A673 (cell line): ENCODE measurements around the gene CACNG5. TPM values are rescaled to one million over a fixed set of nuclear protein-coding genes. Genes with fewer than 3 reads are reported as not detected.
A peak's percentile ranks its signal among the peaks of the same experiment; 100 is the strongest.

Experiments used
- BruUV-seq: library from RNA; stranded (reverse); fragments of 400-500 nt; replicated peaks from 2 replicates; lab custom pipeline; 2021; lab: Mats Ljungman, UMichigan
- CTCF ChIA-PET: fragments of 300-600 bp; sonication (Branson Sonifier 250); formaldehyde crosslinking; loops from one replicate; lab custom pipeline; 2022; ENCODE audit warnings: antibody characterized with exemption; lab: Charles Lee
- POLR2A ChIA-PET: fragments of 300-600 bp; sonication (Branson Sonifier 250); formaldehyde crosslinking; loops from one replicate; lab custom pipeline; 2022; ENCODE audit warnings: antibody characterized with exemption; ENCODE audit not compliant: low non-redundant PET; lab: Charles Lee
- DNase-seq: peaks from one replicate; pipeline ENCODE4 v3.0.0-alpha.2; 2015; ENCODE audit warnings: low spot score
- H3K27ac ChIP-seq: fragments of 200-600 bp; sonication (generic); 2 replicates; pipeline ENCODE4 v1.5.1; 2016; ENCODE audit warnings: mixed run types, low read depth, mild to moderate bottlenecking, mixed read lengths, antibody characterized with exemption, low read length; ENCODE audit not compliant: poor library complexity, severe bottlenecking
- H3K27me3 ChIP-seq: fragments of 200-600 bp; sonication (generic); replicated peaks from 2 replicates; pipeline ENCODE4 v1.6.1; 2017; ENCODE audit warnings: mixed run types, low read depth, mild to moderate bottlenecking, mixed read lengths, antibody characterized with exemption, low read length; ENCODE audit not compliant: insufficient read depth, poor library complexity
- H3K36me3 ChIP-seq: fragments of 200-600 bp; sonication (generic); 2 replicates; pipeline ENCODE4 v1.6.1; 2016; ENCODE audit warnings: mixed run types, mild to moderate bottlenecking, mixed read lengths, antibody characterized with exemption, low read length; ENCODE audit not compliant: insufficient read depth, poor library complexity, severe bottlenecking
- H3K4me1 ChIP-seq: fragments of 200-600 bp; sonication (generic); 2 replicates; pipeline ENCODE4 v1.6.1; 2017; ENCODE audit warnings: mixed run types, mild to moderate bottlenecking, mixed read lengths, antibody characterized with exemption, low read length; ENCODE audit not compliant: insufficient read depth, poor library complexity, severe bottlenecking
- H3K4me3 ChIP-seq: fragments of 200-600 bp; sonication (generic); 2 replicates; pipeline ENCODE4 v1.5.1; 2016; ENCODE audit warnings: low read depth, mixed run types, mild to moderate bottlenecking, mixed read lengths, low read length; ENCODE audit not compliant: poor library complexity, severe bottlenecking
- H3K9me3 ChIP-seq: fragments of 200-600 bp; sonication (generic); 2 replicates; pipeline ENCODE4 v1.6.1; 2016; ENCODE audit warnings: mixed run types, low read depth, mild to moderate bottlenecking, mixed read lengths, antibody characterized with exemption, low read length; ENCODE audit not compliant: poor library complexity, severe bottlenecking
- EZH2 ChIP-seq: fragments of 200-600 bp; sonication (generic); IDR thresholded peaks from 2 replicates; pipeline ENCODE4 v1.6.1; 2017; ENCODE audit warnings: borderline replicate concordance, low read depth, mild to moderate bottlenecking, mixed read lengths, antibody characterized with exemption, low read length; ENCODE audit not compliant: poor library complexity, severe bottlenecking
- intact Hi-C: fragments of 100-400 bp; cut with micrococcal nuclease; formaldehyde crosslinking; loops from one replicate; pipeline ENCODE4 v1.10.0; 2022; ENCODE audit not compliant: unreplicated experiment
- total RNA-seq: library from RNA; stranded (reverse); gene quantifications from 2 replicates; pipeline ENCODE4 v1.2.3, GENCODE V29; 2021
- TF ChIP-seq, protein P1 (sequence below): fragments of 300-800, 200-600 bp; sonication (generic); conservative IDR thresholded peaks from 2 replicates; pipeline ENCODE4 v1.5.1; 2017; ENCODE audit warnings: low read depth, mild to moderate bottlenecking, antibody characterized with exemption, low read length, moderate library complexity, mixed read lengths

Gene CACNG5
- total RNA-seq, 1 experiment from 2014 or later = 0.88 TPM

DNA sequence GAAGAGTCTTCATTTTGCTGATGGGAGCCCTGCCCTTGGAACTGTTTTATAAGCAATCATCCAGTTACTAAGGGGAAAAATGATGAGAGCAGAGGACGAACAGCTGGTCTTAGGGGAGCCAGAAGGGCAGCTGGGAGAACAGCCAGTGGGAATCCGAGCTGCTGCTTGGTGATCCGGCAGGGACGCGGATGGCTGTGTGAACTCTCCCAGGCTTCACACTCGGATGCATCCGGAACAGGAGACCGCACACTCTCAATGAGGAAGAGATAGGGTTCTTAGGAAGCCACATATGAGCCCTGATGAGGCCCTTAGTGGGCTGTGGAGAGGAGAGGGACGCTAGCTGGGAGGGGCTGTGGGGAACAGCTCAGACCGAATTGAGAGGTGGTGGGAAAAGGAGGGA lies 5.0 kb upstream of the CACNG5 start:
- no peaks in the 10 kb centered on the region for H3K27me3 ChIP-seq
- DNase-seq = no peak
- no peak overlapping the region for H3K4me3 ChIP-seq
- ChIA-PET CTCF (interaction anchor here (0.6 kb wide), 1 partner anchor 31 kb away, joined by 3 read pairs; no protein-coding TSS in a partner anchor), POLR2A (no interaction called here)
- H3K36me3 ChIP-seq = no peaks in the 10 kb centered on the region
- H3K4me1 ChIP-seq = peaks cover 49% of the 10 kb centered on the region
- no peaks in the 10 kb centered on the region for H3K9me3 ChIP-seq
- BruUV-seq = no TSS peak
- TF ChIP-seq EZH2 = no peak
- TF ChIP-seq, protein P1, sequence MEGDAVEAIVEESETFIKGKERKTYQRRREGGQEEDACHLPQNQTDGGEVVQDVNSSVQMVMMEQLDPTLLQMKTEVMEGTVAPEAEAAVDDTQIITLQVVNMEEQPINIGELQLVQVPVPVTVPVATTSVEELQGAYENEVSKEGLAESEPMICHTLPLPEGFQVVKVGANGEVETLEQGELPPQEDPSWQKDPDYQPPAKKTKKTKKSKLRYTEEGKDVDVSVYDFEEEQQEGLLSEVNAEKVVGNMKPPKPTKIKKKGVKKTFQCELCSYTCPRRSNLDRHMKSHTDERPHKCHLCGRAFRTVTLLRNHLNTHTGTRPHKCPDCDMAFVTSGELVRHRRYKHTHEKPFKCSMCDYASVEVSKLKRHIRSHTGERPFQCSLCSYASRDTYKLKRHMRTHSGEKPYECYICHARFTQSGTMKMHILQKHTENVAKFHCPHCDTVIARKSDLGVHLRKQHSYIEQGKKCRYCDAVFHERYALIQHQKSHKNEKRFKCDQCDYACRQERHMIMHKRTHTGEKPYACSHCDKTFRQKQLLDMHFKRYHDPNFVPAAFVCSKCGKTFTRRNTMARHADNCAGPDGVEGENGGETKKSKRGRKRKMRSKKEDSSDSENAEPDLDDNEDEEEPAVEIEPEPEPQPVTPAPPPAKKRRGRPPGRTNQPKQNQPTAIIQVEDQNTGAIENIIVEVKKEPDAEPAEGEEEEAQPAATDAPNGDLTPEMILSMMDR = no peak
- H3K27ac ChIP-seq = peak overlapping the region; percentile 22
- intact Hi-C loops = no loop called here

DNA sequence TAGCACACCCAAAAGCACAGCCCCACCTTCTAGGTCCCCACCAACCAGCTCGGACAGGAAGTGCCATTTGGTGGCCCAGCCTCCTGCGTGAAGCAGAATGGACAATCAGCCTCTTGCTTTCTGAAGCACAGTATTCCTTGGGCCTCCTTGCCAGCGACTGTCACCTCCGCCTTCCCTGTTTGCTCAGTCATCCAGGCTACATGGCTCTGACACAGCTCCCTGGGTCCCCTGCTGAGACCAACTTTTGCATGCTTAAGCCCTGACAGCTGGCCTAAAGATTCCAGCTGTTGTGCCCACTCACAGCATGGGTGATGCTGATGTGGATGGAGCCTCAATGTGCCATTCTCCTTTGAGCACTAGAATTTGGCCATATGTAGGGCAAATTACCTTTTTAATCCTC lies 4.5 kb upstream of the CACNG5 start:
- H3K36me3 ChIP-seq = no peaks in the 10 kb centered on the region
- intact Hi-C loops = no loop called here
- no peak overlapping the region for H3K4me3 ChIP-seq
- peak; percentile 89 for DNase-seq
- no peaks in the 10 kb centered on the region for H3K27me3 ChIP-seq
- H3K27ac ChIP-seq = peak overlapping the region; percentile 22
- peaks cover 53% of the 10 kb centered on the region for H3K4me1 ChIP-seq
- TF ChIP-seq EZH2 = no peak
- TF ChIP-seq, protein P1 = no peak
- CTCF ChIA-PET = interaction anchor here (0.6 kb wide), 1 partner anchor 31 kb away, joined by 3 read pairs; no protein-coding TSS in a partner anchor
- POLR2A ChIA-PET = no interaction called here
- no TSS peak for BruUV-seq
- H3K9me3 ChIP-seq = no peaks in the 10 kb centered on the region

DNA sequence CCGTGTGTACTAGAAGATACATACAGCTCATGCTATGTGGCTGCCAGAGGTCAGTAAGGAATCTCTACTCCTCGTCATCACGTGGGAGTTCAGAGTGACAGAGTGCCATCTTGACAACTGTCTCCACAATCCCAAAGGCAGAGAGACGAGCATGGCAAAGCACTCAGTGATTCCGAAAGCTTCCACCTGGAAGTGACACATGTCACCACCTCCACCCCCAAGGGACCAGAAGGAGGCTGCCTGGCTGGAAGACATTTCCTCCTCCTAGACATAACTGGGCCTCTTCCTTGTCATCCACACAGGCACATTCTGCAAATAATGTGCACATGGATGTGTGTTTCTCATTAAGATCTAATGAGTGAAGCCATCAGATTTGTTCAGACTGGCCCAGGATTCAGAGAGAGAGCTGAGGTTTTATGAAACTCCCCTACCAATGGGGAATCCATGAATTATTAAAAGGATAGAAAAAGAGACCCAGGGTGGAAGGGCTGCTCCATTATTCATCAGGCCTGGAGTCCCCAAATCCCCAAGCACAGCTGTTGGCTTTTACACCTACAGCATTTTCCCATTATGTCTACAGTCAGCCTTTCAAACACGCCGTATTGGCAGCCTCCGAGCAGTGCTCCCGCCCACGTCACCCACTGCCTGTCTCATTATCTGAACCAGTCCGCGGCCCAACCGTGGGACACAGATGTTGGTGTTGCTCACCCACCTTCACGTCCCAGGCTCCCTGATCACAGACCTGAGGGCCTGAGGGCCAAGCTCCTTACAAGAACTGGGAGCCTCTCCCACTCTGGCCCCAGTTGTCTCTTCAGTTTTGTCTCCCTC lies 3.3 kb upstream of the CACNG5 start:
- no peak for TF ChIP-seq EZH2
- TF ChIP-seq, protein P1 = no peak
- CTCF ChIA-PET = no interaction called here
- Histone ChIP-seq H3K36me3 (no peaks in the 10 kb centered on the region), H3K27me3 (no peaks in the 10 kb centered on the region), H3K9me3 (no peaks in the 10 kb centered on the region), H3K4me1 (peaks cover 51% of the 10 kb centered on the region), H3K4me3 (no peak overlapping the region), H3K27ac (peak overlapping the region; percentile 66)
- BruUV-seq = no TSS peak
- POLR2A ChIA-PET = interaction anchor here (0.6 kb wide), 1 partner anchor 544 kb away, joined by 3 read pairs; no protein-coding TSS in a partner anchor
- DNase-seq = peak; percentile 86
- intact Hi-C loops = no loop called here
